Activated CD4-positive, alpha-beta T cell treated with anti-CD3 and anti-CD28 coated beads, Interleukin-2, amount 50 U/mL, for 4 hours (primary cell): ENCODE results near the gene PLEK2.
A peak's percentile ranks its signal among the peaks of the same experiment; 100 is the strongest.
"Not testable (repeated sequence)": the region's sequence is repeated elsewhere in the genome, so short reads cannot be mapped to it uniquely, and the experiment has no call there.

Experiments used
- DNase-seq, 2 experiments: peaks; one replicate each; pipeline ENCODE4 v3.0.0-alpha.2; 2020

The PLEK2 gene

GRCh38 chr14:67428501-67429031 lies 16.6 kb upstream of the PLEK2 start:
- DNase-seq, result no peak

- DNase-seq, result peak; percentile 64 to 65
Measured at GRCh38 chr14:67426983-67427606, 15.1 kb upstream of the PLEK2 start.

- no peak for DNase-seq
Measured at GRCh38 chr14:67426161-67426560, 14.2 kb upstream of the PLEK2 start.

DNA sequence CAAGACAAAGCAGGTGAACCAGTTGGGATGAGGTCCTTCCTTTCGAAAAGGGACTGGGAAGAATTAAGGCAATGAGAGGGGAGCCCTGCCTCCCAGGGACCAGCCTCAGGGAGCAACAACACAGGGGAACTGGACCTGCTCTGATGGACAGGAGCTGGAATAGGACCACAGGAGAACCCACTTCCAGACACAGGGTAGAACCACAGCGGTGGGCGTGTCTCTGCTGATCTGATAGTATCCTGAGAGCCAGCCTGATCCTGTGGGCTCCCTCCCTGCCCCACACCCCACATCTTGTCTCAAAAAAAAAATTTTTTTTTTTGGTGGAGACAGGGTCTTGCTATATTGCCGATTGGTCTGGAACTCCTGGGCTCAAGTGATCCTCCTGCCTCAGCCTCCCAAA lies 13.6 kb upstream of the PLEK2 start:
- no peak for DNase-seq

GRCh38 chr14:67424539-67424938 lies 12.6 kb upstream of the PLEK2 start:
- DNase-seq, result no peak

GRCh38 chr14:67423424-67423823 lies 11.5 kb upstream of the PLEK2 start:
- no peak for DNase-seq

DNA sequence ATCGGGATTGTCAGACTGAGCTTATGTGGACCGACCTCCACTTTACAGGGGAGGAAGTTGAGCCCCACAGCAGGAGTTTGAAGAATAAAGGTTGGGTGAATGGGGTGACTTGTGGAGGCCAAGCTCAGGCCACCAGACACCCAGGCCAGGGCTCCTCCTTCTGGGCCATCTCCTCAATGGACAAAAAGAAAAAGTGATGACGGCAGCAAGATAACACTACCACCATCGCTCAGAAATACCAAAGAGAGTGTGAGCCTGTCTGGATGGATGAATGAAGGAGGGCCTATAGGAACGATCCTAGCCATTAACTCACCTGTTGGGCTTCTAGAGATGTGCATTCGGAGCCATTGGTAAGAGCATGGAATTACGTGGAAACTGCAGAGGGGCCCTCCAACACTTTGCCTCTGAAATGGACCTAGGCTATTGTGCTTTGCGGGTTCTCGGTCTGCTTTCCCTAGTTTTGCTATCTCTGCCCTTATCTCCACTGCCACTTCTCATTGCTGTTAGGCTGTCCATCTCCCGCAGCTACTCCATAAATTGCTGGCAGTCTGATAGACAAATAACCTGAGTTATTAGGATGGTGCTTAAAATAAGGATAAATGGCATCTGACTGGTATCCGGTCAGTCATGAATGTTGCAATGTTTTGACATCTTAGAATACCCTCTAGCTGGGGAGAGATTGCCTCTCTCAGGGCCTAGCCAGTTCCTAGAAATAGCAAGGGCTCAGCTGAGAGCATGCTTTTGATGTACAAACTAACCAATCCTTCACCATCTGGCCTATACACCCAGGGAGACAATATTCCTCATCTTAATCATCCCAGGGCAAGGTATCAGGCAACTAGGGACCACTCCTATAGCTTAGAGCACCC lies 9.6 kb upstream of the PLEK2 start:
- DNase-seq, result no peak

GRCh38 chr14:67420102-67420739 lies 8.3 kb upstream of the PLEK2 start:
- peak; percentile 13 to 22 for DNase-seq

DNA sequence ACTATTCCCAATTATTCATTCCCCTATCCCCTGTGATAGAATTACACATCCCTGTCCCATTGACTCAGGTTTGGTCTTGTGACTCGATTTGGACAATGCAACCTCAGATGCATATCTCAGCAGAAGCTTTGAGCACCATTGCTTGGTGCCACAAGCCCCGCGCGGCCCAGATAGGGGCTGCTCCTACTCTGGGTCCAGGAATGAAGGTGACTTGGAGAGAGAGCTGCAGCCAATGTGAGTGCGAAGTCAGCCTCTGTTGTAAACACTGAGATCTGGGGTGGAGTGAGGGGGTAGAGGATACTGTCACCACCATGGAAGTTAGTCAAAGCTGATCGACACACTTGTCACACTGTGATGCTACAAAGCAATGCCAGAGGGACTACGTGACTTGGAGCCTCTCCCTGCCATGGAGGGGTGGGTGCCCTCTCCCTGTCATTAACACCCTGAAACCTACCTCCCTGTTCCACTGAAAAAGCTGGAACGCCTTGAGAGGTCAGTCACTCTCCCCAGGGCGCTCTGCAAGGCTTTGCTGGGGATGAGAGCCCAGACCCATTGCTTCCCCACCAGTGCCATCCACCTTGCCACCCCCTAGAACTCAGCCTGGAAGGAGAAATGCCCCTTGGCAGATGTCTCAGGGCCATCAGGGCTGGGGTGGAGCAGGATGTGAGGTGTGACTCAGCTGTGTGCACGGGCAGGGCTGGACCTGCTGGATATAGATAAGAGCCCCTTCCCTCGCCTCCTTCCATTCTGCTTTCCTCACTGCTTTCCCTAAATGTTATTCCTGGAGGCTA lies 6.6 kb upstream of the PLEK2 start:
- DNase-seq, result no peak

GRCh38 chr14:67417633-67418032 lies 5.7 kb upstream of the PLEK2 start:
- no peak for DNase-seq

GRCh38 chr14:67416810-67417209 lies 4.8 kb upstream of the PLEK2 start:
- DNase-seq, result no peak

- DNase-seq, result no peak
Measured at GRCh38 chr14:67416085-67416484, 4.1 kb upstream of the PLEK2 start.

- not testable (repeated sequence) for DNase-seq
Measured at GRCh38 chr14:67415610-67416009, 3.6 kb upstream of the PLEK2 start.

- peak; percentile 17 to 28 for DNase-seq
Measured at GRCh38 chr14:67413806-67414769, 2.1 kb upstream of the PLEK2 start.

DNA sequence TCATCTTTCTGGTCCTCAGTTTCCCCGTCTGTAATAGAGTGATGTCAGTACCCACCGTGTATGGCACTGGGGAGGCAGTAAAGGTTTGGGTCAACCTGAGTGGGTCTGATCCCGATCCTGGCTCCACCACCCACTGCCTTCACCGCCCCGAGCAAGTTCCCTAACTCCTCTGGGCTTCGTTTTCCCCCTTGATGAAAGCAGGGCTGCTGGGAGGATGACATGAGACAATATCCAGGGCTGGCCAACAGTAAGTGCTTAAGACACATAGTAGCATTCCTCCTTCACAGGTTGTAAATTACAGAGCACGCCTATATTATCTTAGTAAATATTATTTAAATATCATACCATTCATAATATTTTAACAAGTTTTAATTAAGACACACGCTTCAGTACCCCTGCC lies 595 bp downstream of the PLEK2 start:
- no peak for DNase-seq

GRCh38 chr14:67410313-67410712 lies 1.7 kb downstream of the PLEK2 start:
- DNase-seq, result no peak

GRCh38 chr14:67409461-67409860 lies 2.5 kb downstream of the PLEK2 start:
- no peak for DNase-seq

DNA sequence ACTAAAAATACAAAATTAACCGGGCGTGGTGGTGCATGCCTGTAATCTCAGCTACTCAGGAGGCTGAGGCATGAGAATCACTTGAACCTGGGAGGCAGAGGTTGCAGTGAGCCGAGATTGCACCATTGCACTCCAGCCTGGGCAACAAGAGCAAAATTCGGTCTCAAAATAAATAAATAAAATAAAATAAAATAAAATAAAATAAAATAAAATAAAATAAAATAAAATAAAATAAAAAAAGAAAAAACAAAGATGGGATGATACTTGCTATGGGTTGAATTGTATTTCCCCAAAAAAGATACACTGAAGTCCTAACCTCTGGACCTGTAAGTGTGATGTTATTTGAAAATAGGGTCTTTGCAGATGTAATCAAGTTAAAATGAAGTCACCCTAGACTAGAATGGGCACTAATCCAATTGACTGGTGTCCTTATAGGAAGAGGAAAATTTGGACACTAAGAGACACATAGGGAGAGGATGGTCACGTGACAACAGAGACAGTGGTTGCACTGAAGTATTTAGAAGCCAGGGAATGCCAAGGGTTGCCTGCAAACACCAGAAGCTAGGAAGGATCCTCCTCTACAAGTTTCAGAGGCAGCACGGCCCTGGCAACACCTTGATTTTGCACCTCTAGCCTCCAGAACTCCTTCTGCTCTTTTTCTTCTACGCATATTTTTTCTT lies 3.7 kb downstream of the PLEK2 start:
- DNase-seq, result not testable (repeated sequence)

DNA sequence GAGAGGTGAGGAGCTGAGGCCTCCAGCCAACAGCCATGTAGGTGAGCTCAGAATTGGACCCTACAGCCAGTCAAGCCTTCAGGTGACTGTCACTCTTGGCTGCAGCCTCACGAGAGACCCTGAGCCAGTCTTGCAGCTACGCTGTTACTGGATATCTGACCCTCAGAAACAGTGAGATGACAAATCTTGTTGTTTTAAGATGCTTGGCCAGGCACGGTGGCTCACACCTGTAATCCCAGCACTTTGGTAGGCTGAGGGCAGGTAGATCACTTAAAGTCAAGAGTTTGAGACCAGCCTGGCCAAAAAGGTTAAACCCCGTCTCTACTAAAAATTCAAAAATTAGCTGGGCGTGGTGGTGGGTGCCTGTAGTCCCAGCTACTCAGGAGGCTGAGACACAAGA lies 6.2 kb downstream of the PLEK2 start:
- DNase-seq, result no peak

- DNase-seq, result no peak
Measured at GRCh38 chr14:67400434-67400833, 11.5 kb downstream of the PLEK2 start.

DNA sequence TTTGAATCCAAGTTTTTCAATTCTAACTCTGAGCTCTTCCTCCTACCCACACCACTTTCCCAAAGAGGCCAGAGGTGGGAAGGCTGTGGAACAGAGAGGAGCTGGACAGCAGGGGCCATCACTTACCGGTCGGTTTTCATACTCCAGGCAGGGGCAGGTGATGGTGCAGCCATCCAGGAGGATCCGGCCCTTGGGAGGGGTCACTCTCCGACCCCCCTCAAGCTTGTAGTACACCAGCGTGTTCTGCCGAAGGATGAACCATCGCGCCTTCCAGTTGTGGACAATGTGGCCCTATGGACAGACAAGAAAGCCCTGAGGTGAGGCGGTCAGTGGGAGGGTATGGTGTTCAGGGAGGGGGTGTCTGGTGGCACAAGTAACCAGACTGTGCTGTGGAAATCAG lies 14.4 kb downstream of the PLEK2 start:
- DNase-seq, result no peak
